DOHH2 (cell line): ENCODE data around the gene KRTAP10-3.

ENCODE experiments used
- H3F3A ChIP-seq: fragments of 200-600 bp; sonication (generic), shearing (Covaris generic); 2 replicates; pipeline ENCODE4 v1.6.0; 2016; ENCODE audit warnings: antibody characterized with exemption, mild to moderate bottlenecking; ENCODE audit not compliant: control insufficient read depth, insufficient read depth
- H3K27ac ChIP-seq: fragments of 200-600 bp; sonication (generic); 2 replicates; pipeline ENCODE4 v1.5.1; 2014; ENCODE audit warnings: low read depth, mild to moderate bottlenecking, low read length, moderate library complexity
- H3K27me3 ChIP-seq: fragments of 200-600 bp; sonication (generic); 2 replicates; pipeline ENCODE4 v1.6.1; 2014; ENCODE audit warnings: mild to moderate bottlenecking, low read length, mixed read lengths; ENCODE audit not compliant: control insufficient read depth
- H3K36me3 ChIP-seq: fragments of 200-600 bp; sonication (generic); 2 replicates; pipeline ENCODE4 v1.6.1; 2014; ENCODE audit warnings: mild to moderate bottlenecking, low read length, moderate library complexity, mixed read lengths; ENCODE audit not compliant: control insufficient read depth
- H3K4me1 ChIP-seq: fragments of 200-600 bp; sonication (generic); 2 replicates; pipeline ENCODE4 v1.6.1; 2014; ENCODE audit warnings: mild to moderate bottlenecking, low read length, mixed read lengths; ENCODE audit not compliant: control insufficient read depth
- H3K4me2 ChIP-seq: fragments of 200-600 bp; sonication (generic); 2 replicates; pipeline ENCODE4 v1.6.0; 2014; ENCODE audit warnings: mild to moderate bottlenecking, low read length, moderate library complexity
- H3K4me3 ChIP-seq: fragments of 200-600 bp; sonication (generic); 2 replicates; pipeline ENCODE4 v1.5.1; 2014; ENCODE audit warnings: mild to moderate bottlenecking, low read length, mixed read lengths
- H3K79me2 ChIP-seq: fragments of 200-600 bp; sonication (generic); 2 replicates; pipeline ENCODE4 v1.6.1; 2014; ENCODE audit warnings: mild to moderate bottlenecking, low read length, mixed read lengths; ENCODE audit not compliant: control insufficient read depth
- H3K9me2 ChIP-seq: fragments of 200-600 bp; sonication (generic); replicated peaks from 2 replicates; pipeline ENCODE4 v1.6.1; 2014; ENCODE audit warnings: mild to moderate bottlenecking, low read length, mixed read lengths; ENCODE audit not compliant: control insufficient read depth
- H3K9me3 ChIP-seq: fragments of 200-600 bp; sonication (generic); 2 replicates; pipeline ENCODE4 v1.6.1; 2014; ENCODE audit warnings: antibody characterized with exemption, low read length, mixed read lengths; ENCODE audit not compliant: control insufficient read depth, insufficient read depth
- H4K20me1 ChIP-seq: fragments of 200-600 bp; sonication (generic); 2 replicates; pipeline ENCODE4 v1.6.0; 2014; ENCODE audit warnings: low read depth, mild to moderate bottlenecking, antibody characterized with exemption, low read length, moderate library complexity; ENCODE audit not compliant: control insufficient read depth, insufficient read depth
- CTCF ChIP-seq: fragments of 200-600 bp; sonication (generic); IDR thresholded peaks from one replicate; pipeline ENCODE4 v1.5.1; 2014; ENCODE audit warnings: antibody characterized with exemption, mild to moderate bottlenecking, low read depth, low read length; ENCODE audit not compliant: poor library complexity, severe bottlenecking
- EZH2phosphoT487 ChIP-seq: fragments of 200-600 bp; sonication (generic); IDR thresholded peaks from 2 replicates; pipeline ENCODE4 v1.6.1; 2017; ENCODE audit warnings: borderline replicate concordance, mild to moderate bottlenecking, antibody characterized with exemption, low read length, moderate library complexity, mixed read lengths

Gene KRTAP10-3

GRCh38 chr21:44552681-44553080 is 5.9 kb downstream of the KRTAP10-3 start:
- Histone ChIP-seq H3K27me3 (no peaks in the 10 kb centered on the region), H3K4me1 (peaks cover 3% of the 10 kb centered on the region)
- TF ChIP-seq CTCF (no peak), EZH2phosphoT487 (no peak)

GRCh38 chr21:44552136-44552535 is 6.5 kb downstream of the KRTAP10-3 start:
- no peaks in the 10 kb centered on the region for H3K27me3 ChIP-seq
- H3K4me1 ChIP-seq: peaks cover 9% of the 10 kb centered on the region
- no peaks in the 10 kb centered on the region for H4K20me1 ChIP-seq
- H3K27ac ChIP-seq: no peak overlapping the region
- no peaks in the 10 kb centered on the region for H3K9me2 ChIP-seq
- no peak overlapping the region for H3K4me3 ChIP-seq
- no peak overlapping the region for H3K4me2 ChIP-seq
- no peak for TF ChIP-seq CTCF
- TF ChIP-seq EZH2phosphoT487: no peak
- H3K9me3 ChIP-seq: peaks cover 6% of the 10 kb centered on the region
- H3K79me2 ChIP-seq: no peaks in the 10 kb centered on the region
- H3K36me3 ChIP-seq: no peaks in the 10 kb centered on the region
- H3F3A ChIP-seq: no peaks in the 10 kb centered on the region

More at GRCh38 chr21:44552681-44553080, 5.9 kb downstream of the KRTAP10-3 start:
- H3K4me2 ChIP-seq: no peak overlapping the region
- no peaks in the 10 kb centered on the region for H3F3A ChIP-seq
- no peaks in the 10 kb centered on the region for H3K79me2 ChIP-seq
- H3K9me2 ChIP-seq: no peaks in the 10 kb centered on the region
- H3K27ac ChIP-seq: no peak overlapping the region
- peaks cover 2% of the 10 kb centered on the region; the same call in 1 of the 2 replicates for H3K9me3 ChIP-seq
- no peaks in the 10 kb centered on the region for H4K20me1 ChIP-seq
- no peaks in the 10 kb centered on the region for H3K36me3 ChIP-seq
- H3K4me3 ChIP-seq: no peak overlapping the region

GRCh38 chr21:44551340-44551961 is 7.1 kb downstream of the KRTAP10-3 start, which contains the start of gene KRTAP10-2:
Gene KRTAP10-2 (minus strand): TSS chr21:44551505. CDS start chr21:44551458, 47 bp downstream.
- no peaks in the 10 kb centered on the region for H4K20me1 ChIP-seq
- H3K9me2 ChIP-seq: no peaks in the 10 kb centered on the region
- no peak within 1 kb of the TSS for H3K4me2 ChIP-seq
- H3K4me1 ChIP-seq: peaks cover 9% of the 10 kb centered on the region
- H3K27ac ChIP-seq: no peak within 1 kb of the TSS
- no peak for TF ChIP-seq EZH2phosphoT487
- TF ChIP-seq CTCF: no peak
- no peaks in the 10 kb centered on the region for H3K27me3 ChIP-seq
- H3K79me2 ChIP-seq: no peaks in the 10 kb centered on the region
- no peak within 1 kb of the TSS for H3K4me3 ChIP-seq
- H3K9me3 ChIP-seq: peaks cover 13% of the 10 kb centered on the region
- no peaks in the 10 kb centered on the region for H3K36me3 ChIP-seq
- H3F3A ChIP-seq: no peaks in the 10 kb centered on the region
